Measurements from ENCODE around the gene NRN1L. TPM values are rescaled to one million over a fixed set of nuclear protein-coding genes. Genes with fewer than 3 reads are reported as not detected.
A peak's percentile ranks its signal among the peaks of the same experiment; 100 is the strongest.

Gene NRN1L
- total RNA-seq, 1 experiment from 2014 or later, result 1.4 TPM

GRCh38 chr16:67883872-67884261 lies 818 bp upstream of the NRN1L start:
- Histone ChIP-seq H3K9ac (ENCODE audit: low read length) (no peak overlapping the region), H3K4me3 (replicated peaks in 1 of 2; ENCODE audit: low read depth in 1 of 2, low read length in 2 of 2) (no peak overlapping the region), H3K27me3 (ENCODE audit: insufficient read depth, low read length) (no peaks in the 10 kb centered on the region), H3K79me2 (ENCODE audit: insufficient read depth, low read length) (no peaks in the 10 kb centered on the region), H2AFZ (ENCODE audit: low read depth, low read length, poor library complexity, severe bottlenecking) (no peak overlapping the region), H3K36me3 (ENCODE audit: control insufficient read depth in 1 of 2, insufficient read depth in 2 of 2, low read length in 2 of 2) (peaks cover 29 to 44% of the 10 kb centered on the region in 2 experiments; a peak in 3 of 4 replicates), H4K20me1 (ENCODE audit: insufficient read depth) (peaks cover 3% of the 10 kb centered on the region; the same call in 1 of the 2 replicates), H3K4me2 (ENCODE audit: low read length) (no peak overlapping the region), H3K27ac (ENCODE audit: low read depth, low read length) (no peak overlapping the region), H3K9me2 (ENCODE audit: insufficient read depth) (no peaks in the 10 kb centered on the region), H3K4me1 (ENCODE audit: control insufficient read depth in 1 of 2, insufficient read depth in 2 of 2, low read length in 2 of 2) (no peaks in the 10 kb centered on the region), H3K9me3 (ENCODE audit: control insufficient read depth in 1 of 2, insufficient read depth in 1 of 2, low read depth in 1 of 2, low read length in 2 of 2) (no peaks in the 10 kb centered on the region)
- peak; percentile 85 to 92 (median 91) for TF ChIP-seq CTCF (IDR thresholded peaks at IDR 0.05 in 2 of 3, conservative IDR thresholded peaks at IDR 0.05 in 1 of 3; ENCODE audit: borderline replicate concordance in 1 of 3, insufficient read depth in 1 of 3, low read depth in 2 of 3, low read length in 2 of 3)
- TF ChIP-seq SIN3A (IDR thresholded peaks at IDR 0.05; ENCODE audit: low read depth), result no peak
- TF ChIP-seq SRF (IDR thresholded peaks at IDR 0.05; ENCODE audit: low read depth), result no peak
- no peak for TF ChIP-seq MAX (IDR thresholded peaks at IDR 0.05)
- no peak for TF ChIP-seq ATF3 (IDR thresholded peaks at IDR 0.05)
- TF ChIP-seq TCF7L2 (IDR thresholded peaks at IDR 0.05; ENCODE audit: borderline replicate concordance, extremely low read depth, insufficient read depth, insufficient read length), result no peak
- peak; percentile 76 for TF ChIP-seq RAD21 (IDR thresholded peaks at IDR 0.05; ENCODE audit: low read depth)
- TF ChIP-seq CEBPB (IDR thresholded peaks at IDR 0.05; ENCODE audit: low read depth), result no peak
- DNase-seq (ENCODE audit: low read depth, low spot score) (peak; percentile 29), ATAC-seq (peak; percentile 91)
- ChIA-PET RAD21 (ENCODE audit: low non-redundant PET in 1 of 2, low total read pairs in 2 of 2, uncharacterized antibody in 2 of 2, unreplicated experiment in 2 of 2) (no interaction called here), POLR2A (no interaction called here), CTCF (interaction anchor here (0.8 to 2.9 kb wide), 14 partner anchors 10 to 427 kb away, joined by 3 to 13 read pairs (median 5); partner anchors contain the start of genes EDC4, PRMT7, PSKH1 and SLC7A6OS)
- BruUV-seq (replicated peaks), result no TSS peak
- intact Hi-C loops (cut with micrococcal nuclease), result loop anchor here (1.0 to 10.0 kb wide), 3 partner anchors 44 to 341 kb away; no protein-coding TSS in a partner anchor

Data from HCT116 (cell line).